Hematopoietic multipotent progenitor cell treated with erythropoietin and hydrocortisone succinate and interleukin-3 and kit ligand, for 8 days (in vitro differentiated cells): ENCODE data around the gene TLCD3B.
A peak's percentile ranks its signal among the peaks of the same experiment; 100 is the strongest.

Source experiments
- DNase-seq: peaks from one replicate; pipeline ENCODE4 v3.0.0-alpha.2; 2015

TLCD3B gene, protein sequence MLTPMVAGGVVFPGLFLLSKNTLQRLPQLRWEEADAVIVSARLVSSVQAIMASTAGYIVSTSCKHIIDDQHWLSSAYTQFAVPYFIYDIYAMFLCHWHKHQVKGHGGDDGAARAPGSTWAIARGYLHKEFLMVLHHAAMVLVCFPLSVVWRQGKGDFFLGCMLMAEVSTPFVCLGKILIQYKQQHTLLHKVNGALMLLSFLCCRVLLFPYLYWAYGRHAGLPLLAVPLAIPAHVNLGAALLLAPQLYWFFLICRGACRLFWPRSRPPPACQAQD

DNA sequence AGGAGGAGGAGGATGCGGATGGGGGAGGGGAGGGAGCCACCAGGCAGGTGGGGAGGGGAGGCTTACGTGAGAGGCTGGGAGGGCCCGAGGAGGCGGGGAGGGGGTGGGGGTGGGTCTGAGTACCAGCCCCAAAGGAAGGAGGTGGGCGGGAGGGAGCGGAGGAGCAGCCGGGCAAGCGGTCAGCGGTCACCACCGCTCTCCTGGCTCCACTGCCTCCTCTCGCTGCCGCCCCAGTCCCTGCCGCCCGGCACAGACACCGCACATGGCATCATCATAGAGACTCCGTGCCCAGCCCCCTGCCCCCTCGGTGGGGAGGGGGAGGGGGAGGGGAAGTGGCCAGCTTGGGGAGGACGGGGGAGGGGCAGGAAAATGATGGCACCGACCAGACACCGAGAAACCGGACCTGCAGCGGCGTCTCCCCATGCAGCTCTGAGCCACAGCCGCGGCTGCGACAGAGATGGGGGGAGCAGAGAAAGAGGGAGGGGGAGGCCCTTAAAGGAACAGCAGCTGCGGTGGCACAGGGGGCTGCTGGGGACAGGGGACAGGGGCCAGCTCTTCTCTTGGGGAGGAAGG is at the start of gene TLCD3B:
TLCD3B (minus strand) TSS at position 431 of the 573 bp plus-strand sequence. CDS start 744 bp downstream, outside the sequence.
- no peak for DNase-seq

- DNase-seq, result no peak
These were observed 48.4 kb upstream of the TLCD3B start for GRCh38 chr16:30079480-30079879.

DNA sequence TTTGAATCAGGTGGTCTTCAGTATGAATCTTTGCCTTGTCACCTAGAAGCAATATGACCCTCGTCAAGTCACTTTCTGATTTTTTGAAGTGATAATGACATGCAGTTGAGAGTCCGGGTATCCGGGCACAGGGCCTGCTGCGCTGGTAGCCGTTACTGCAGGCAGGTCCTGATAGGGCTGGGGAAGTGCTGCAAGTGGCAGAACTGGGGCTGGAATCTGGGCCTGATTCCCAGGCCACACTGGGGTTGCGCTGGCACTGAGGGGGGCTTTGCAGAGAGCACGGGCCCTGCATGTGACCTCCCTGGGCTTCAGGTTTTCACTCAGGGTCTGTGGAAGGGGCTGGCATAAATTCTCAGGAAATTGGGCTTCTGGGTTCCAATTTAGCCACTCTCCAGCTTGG is 47.7 kb upstream of the TLCD3B start:
- no peak for DNase-seq

- DNase-seq, result no peak
These were observed 46.6 kb upstream of the TLCD3B start for GRCh38 chr16:30077656-30078055.

DNA sequence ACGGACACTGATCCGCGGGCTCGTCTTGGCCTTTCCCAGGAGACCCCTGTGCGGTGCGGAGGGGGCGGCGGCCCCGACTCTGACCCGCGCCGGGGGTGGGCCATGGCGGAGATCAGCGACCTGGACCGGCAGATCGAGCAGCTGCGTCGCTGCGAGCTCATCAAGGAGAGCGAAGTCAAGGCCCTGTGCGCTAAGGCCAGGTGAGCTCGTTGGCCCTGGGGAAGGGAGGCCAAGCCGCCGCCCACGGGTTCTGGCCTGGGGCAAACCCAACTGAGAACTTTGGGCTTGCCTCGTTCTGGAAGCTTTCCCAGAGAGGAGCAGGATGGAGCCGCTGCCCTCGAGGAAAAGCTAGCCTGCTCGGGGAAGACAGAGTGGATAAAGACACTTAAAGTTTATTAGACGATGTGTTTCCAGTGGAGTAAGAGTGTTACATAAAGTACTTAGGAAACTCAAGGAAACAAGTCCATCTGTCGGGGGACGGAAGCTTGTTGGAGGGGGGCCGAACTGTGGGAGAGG is 45.3 kb upstream of the TLCD3B start:
- DNase-seq, result no peak

DNA sequence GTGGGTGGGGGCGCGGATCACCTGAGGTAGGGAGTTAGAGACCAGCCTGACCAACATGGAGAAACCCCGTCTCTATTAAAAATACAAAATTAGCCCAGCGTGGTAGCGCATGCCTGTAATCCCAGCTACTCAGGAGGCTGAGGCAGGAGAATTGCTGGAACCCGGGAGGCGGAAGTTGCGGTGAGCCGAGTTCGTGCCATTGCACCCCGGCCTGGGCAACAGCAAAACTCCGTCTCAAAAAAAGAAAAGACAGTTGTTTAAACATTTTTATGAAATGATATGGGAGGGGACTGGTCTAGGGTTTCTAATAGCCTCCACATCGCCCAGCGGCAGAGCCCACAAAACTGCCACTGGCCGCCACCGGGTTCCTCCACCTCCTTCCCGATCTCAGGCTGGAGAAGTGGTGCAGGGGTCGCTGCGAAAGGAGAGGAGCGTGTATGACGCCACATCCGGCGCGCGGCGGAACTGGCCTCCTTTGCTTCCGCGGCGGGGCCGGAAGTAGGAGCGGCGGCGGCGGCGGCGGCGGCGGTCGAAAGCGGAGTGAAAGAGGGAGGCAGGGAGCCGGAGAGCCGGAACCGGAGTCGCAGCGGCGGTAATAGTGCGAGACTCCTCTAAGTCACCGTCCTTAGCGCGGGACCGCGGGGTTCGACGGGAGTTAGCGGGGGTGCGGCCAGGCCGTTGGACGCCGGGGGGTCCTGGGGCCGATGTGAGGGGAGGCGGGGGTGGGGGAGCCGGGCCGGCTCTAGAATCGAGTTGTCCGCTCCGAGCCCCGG is 44.6 kb upstream of the TLCD3B start, which contains the start of gene PPP4C:
PPP4C (plus strand) TSS at position 492 of the 773 bp plus-strand sequence. CDS start 384 bp downstream, outside the sequence.
- DNase-seq, result peak; percentile 91

- no peak for DNase-seq
These were observed 39.4 kb upstream of the TLCD3B start for GRCh38 chr16:30070490-30070889.

GRCh38 chr16:30069611-30070462 is 38.8 kb upstream of the TLCD3B start:
- no peak for DNase-seq

GRCh38 chr16:30068750-30069610 is 37.9 kb upstream of the TLCD3B start:
- peak; percentile 67 for DNase-seq

GRCh38 chr16:30068333-30068732 is 37.3 kb upstream of the TLCD3B start:
- no peak for DNase-seq

DNA sequence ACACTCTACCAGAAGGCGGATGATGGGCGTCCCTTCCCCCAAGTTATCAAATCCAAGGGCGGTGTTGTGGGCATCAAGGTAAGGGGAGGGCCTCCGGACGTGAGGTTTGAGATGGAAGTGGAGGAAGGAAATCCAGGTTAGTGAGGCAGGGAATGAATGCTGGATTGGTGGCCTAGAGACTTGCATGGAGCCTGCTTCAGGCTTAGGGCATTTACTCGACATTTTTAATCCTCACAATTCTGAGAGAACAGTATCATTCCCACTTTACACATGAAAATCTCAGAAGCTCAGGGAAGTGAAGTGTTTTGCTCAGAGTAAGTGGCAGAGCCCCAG is 36.5 kb upstream of the TLCD3B start:
- DNase-seq, result no peak

DNA sequence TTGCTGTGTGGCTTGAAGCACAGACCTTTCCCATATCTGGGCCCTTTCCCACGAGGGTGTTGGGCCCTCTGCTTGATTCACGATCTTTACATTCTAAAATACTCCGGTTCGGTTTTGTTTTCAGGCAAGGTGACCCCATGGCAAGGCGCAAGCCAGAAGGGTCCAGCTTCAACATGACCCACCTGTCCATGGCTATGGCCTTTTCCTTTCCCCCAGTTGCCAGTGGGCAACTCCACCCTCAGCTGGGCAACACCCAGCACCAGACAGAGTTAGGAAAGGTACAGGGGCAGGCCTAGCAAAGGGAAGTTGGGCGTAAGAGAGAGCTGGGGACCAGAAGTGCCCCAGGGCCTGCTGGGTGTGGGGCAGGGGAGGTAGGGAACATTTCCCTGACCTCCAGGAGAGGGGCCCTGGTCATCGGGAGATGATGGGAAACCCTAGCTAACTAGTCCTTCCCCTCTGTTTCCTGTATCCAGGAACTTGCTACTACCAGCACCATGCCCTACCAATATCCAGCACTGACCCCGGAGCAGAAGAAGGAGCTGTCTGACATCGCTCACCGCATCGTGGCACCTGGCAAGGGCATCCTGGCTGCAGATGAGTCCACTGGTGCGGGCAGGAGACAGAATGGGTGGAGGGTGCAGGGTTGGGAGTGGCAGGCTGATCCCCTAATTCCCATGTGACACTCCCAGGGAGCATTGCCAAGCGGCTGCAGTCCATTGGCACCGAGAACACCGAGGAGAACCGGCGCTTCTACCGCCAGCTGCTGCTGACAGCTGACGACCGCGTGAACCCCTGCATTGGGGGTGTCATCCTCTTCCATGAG is 35.9 kb upstream of the TLCD3B start:
- peak; percentile 30 for DNase-seq

GRCh38 chr16:30065943-30066760 is 35.1 kb upstream of the TLCD3B start:
- DNase-seq, result peak; percentile 44

DNA sequence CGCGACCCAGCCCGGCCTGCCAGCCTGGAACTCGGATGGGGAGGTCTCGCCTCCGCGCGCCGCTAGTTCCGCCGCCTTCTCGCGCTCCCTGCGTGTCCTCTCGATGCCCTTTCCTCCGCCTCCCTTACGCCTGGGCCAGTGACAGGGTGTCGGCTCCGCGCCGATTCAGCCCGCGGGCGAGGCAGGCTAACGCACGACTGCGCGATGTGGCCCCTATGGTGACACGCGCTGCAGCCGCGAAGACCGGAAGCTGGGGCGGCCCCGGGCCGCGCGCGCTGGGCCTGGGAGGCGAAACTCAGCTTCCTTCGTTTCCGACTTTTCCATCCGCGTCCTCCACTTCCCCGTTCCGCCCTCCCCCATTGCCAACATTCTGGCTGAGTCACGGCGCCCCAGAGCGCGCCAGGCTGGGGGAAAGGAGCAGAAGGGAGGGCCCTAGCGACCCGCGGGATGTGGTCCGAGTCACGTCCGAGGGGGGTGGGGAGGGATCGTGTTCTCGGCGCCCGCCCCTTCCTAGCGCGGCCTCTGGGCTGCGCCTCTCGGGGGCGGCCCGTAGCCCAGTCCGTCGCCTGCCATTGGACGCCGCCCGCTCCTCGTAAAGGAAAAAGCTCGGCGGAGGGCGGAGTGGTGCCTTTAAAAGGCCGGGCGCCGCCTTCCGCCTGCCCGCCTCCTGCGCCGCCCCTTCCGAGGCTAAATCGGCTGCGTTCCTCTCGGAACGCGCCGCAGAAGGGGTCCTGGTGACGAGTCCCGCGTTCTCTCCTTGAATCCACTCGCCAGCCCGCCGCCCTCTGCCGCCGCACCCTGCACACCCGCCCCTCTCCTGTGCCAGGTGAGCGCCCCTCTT is 34.3 kb upstream of the TLCD3B start, which contains the start of gene ALDOA:
ALDOA (plus strand) TSS at position 659 of the 841 bp plus-strand sequence. CDS start 1,138 bp downstream, outside the sequence.
- DNase-seq, result peak; percentile 96

DNA sequence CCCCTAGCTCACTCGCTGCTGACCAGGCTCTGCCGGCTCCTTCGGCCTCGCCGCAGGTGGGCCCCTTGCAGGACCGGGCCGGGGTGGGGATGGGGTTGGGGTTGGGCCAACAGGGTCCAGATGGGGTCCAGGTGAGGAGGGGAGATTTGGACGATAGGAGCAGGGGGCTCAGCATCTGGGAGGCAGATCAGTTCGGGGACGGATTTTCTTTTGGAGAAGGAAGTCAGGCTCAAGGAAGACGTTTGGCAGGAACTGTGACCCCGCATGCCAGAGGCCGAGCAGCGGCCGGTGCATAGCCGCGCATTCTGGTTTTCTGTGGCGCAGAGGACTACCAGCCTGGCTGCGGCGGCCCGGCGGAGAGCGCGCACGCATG is 33.6 kb upstream of the TLCD3B start:
- no peak for DNase-seq

DNA sequence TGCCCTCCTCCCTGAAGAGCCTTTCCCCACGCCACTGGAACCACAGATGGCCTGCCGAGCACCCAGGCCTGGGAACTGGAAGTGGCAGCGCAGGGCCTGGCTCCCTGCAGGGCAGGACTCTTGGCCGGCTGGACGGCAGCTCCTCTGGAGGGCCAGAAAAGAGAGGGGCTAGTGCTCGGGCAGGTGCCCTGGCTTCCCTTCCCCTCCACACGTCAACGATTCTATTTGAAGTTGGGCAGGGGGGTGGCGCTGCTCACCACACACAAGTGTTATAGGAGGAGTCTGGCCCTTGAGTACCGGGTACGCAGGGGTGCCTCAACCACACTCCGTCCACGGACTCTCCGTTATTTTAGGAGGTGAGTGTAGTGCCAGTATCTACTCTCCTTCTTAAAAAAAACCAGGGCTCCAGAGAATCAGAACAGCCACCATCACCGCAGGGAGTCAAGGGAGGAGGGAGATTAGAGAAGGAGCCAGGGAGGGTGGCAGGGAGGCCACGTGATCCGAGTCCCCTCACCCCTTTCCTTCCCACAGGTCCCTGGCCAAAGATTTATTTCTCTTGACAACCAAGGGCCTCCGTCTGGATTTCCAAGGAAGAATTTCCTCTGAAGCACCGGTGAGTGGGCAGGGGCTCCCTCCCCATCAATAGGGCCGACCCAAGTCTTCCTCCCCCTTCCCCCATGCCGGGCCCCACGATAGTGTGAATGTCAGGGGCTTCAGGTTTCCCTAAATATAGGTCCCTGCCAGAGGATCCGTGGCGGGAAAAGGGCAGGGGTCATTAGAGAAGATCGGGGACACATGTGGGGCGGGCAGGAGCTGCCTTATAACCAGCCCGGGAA is 33.0 kb upstream of the TLCD3B start:
- peak; percentile 79 for DNase-seq

DNA sequence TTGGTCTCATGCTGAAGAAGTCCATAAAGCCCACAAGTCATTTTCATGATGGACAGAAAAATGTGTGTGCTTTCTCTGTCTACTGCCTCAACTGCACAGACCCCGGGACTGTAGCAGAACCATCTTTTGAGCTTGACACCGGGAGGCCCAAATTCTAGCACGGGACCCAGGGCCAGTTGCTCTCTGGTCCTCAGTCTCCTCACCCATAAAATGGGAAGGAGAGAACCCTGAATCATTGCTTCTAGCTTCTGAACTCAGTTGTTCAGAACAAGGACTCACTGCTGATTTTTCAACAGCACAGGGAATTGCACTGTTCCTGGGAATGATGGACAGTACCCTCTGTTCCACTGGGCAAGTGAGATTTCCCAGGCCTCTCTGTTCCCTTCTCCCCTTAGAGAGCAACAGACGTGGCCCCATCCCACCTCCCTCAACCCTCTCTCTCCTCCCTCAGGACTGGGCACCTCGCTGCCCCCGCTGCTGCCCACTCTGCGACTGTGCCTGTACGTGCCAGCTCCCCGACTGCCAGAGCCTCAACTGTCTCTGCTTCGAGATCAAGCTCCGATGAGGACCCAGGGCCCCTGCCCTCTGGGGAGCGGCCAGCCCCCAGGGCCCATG is 32.3 kb upstream of the TLCD3B start:
- DNase-seq, result no peak
